Activated T-helper 1 cell treated with anti-CD3 and anti-CD28 coated beads, Interleukin-12 subunit alpha, Interleukin-12 subunit beta, Interleukin-2, Interleukin-4 antibody, amounts not matched to agents 30 ng/mL and 10 ng/mL and 1 ng/mL, durations not matched to agents 14 hours and 24 hours and 36 hours (primary cell): ENCODE measurements around the gene PKN1. TPM values are rescaled to one million over a fixed set of nuclear protein-coding genes. Genes with fewer than 3 reads are reported as not detected.
"Not testable (repeated sequence)": the region's sequence is repeated elsewhere in the genome, so short reads cannot be mapped to it uniquely, and the experiment has no call there.

ENCODE experiments used
- DNase-seq: peaks from one replicate; pipeline ENCODE4 v3.0.0; 2021; ENCODE audit warnings: low spot score
- H3K27ac Mint-ChIP-seq: one replicate; pipeline ENCODE4 v1.8.0; 2021; ENCODE audit warnings: mild to moderate bottlenecking, mixed read lengths
- H3K27me3 Mint-ChIP-seq: one replicate; pipeline ENCODE4 v1.8.0; 2022; ENCODE audit warnings: mild to moderate bottlenecking, moderate library complexity, mixed read lengths; ENCODE audit not compliant: insufficient read depth
- H3K36me3 Mint-ChIP-seq: one replicate; pipeline ENCODE4 v1.8.0; 2021; ENCODE audit warnings: low read depth, mixed read lengths
- H3K4me1 Mint-ChIP-seq: one replicate; pipeline ENCODE4 v1.8.0; 2021; ENCODE audit warnings: low read depth, mixed read lengths
- H3K4me3 Mint-ChIP-seq: one replicate; pipeline ENCODE4 v1.8.0; 2021; ENCODE audit warnings: mild to moderate bottlenecking, moderate library complexity, mixed read lengths
- H3K9me3 Mint-ChIP-seq: one replicate; pipeline ENCODE4 v1.8.0; 2021; ENCODE audit warnings: mixed read lengths
- intact Hi-C: fragments of 100-400 bp; cut with micrococcal nuclease; formaldehyde crosslinking; loops from one replicate; pipeline ENCODE4 v1.15.1; 2024
- total RNA-seq: library from RNA; stranded (reverse); gene quantifications from 2 replicates; pipeline ENCODE4 v1.2.3, GENCODE V29; 2022

The PKN1 gene
- total RNA-seq: 151 and 180 TPM in 2 replicates

DNA sequence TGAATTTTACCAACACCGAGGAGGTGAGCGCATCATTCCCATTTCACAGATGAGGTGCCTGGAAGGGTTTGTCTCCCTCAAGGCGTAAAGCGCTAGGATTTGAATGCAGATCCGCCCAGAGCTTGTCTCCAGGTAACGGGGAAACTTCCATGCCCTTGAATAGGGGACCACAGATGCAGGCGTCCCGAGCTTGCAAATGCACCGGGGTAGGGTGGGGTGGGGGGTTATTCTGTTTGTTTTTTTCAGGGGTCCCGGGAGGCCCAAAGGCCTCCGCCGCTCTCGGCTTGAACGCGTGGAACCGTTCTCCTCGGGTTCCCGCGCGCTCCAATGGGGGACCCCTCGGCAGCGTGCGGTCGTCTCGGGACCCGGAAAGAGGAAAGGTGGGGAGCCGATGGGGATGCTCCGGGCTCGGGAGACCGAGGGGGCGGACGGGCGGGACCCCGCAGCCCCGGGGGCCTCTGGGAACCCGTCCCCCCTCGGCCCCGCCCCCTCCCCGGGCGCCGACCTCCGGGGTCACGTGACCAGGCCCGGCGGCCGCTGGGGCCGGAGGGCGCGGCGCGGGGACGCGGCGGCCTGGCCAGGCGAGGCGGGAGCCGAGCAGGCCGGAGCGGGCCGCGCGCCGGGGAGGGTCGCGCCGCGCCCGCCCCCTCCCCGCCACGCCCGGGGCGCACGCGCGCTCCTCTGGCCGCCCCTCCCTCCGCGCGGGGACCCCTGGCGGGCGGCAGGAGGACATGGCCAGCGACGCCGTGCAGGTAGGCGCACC is at the start of gene PKN1:
PKN1 (plus strand) TSS at position 516 of the 763 bp plus-strand sequence; CDS start at position 732, 216 bp downstream.
- Mint-ChIP-seq H3K36me3 (peaks cover 3% of the 10 kb centered on the region), H3K4me3 (peak within 1 kb of the TSS; percentile 89), H3K9me3 (no peaks in the 10 kb centered on the region), H3K4me1 (peaks cover 37% of the 10 kb centered on the region), H3K27ac (peak within 1 kb of the TSS; percentile 81), H3K27me3 (peaks cover 12% of the 10 kb centered on the region)
- peak; percentile 47 for DNase-seq
- intact Hi-C loops: loop anchor here (1.0 kb wide), 5 partner anchors 7 to 53 kb away; partner anchors contain the start of gene DDX39A

DNA sequence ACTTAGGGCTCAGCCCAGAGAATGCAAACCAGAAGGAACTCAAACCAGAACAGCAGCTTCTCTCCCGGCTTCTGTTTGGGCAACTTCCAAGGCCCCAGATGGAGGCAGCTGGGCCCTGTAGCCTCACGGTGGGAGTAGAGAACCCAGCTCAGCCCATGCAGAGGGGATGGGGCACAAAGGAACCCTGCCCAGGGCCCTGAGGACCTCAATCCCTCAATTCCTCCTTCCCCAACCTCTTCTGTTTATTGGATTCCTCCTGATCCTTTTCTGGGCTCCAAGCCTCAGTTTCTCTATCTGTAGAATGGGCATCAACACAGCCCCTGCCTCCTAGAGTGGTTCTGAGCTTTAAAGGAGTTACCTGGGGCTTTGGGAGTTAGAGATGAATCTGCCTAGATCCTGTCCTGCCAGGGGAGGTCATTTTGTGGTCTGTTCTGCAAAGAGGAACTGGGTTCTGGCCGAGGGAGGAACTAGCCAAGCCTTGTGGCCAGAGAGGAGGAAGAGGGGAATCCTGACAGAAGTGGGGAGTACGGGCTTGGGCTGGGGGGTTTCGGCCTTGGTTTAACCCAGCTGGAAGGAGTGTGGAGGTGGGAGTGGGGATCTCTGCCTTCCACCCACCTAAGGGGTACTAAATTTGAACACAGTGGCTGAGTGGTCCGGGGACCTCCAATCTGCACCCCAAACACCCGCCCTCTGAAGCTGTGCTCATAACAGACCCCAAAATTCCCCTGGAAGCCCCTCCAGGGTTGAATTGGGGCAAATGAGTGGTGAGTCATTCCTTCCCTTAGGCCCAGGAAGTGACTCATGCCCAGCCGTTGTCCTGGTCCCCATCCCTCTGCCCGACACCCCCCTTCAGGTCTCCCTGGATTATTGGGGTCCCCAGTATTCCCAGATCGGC is 49.2 kb upstream of the PKN1 start:
- intact Hi-C loops: loop anchor here (1.0 to 5.0 kb wide), 6 partner anchors 22 to 547 kb away; partner anchors contain the start of gene DDX39A
- Mint-ChIP-seq H3K36me3 (peaks cover 23% of the 10 kb centered on the region), H3K4me1 (peaks cover 40% of the 10 kb centered on the region), H3K9me3 (no peaks in the 10 kb centered on the region), H3K27me3 (no peaks in the 10 kb centered on the region), H3K27ac (peak overlapping the region; percentile 98), H3K4me3 (peak overlapping the region; percentile 95)
- DNase-seq: peak; percentile 58

DNA sequence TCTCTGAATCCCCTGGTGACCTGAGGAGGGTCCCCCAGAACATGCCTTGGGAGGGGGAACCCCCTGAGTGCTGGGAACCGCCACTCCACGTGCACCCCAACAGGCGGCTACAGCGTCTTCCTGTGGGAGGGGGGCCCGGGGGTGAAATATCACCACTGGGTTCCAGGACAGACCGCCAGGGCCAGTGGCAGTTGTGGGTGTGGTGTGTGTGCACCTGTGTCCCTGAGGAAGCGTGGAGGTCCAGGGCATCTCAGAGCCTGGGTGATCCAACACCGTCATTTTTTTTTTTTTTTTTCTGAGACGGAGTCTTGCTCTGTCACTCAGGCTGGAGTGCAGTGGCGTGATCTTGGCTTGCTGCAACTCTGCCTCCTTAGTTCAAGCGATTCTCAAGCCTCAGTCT is 47.6 kb upstream of the PKN1 start:
- peak overlapping the region; percentile 98 for H3K27ac Mint-ChIP-seq
- DNase-seq: no peak
- intact Hi-C loops: loop anchor here (2.0 kb wide), 1 partner anchor 51 kb away; no protein-coding TSS in a partner anchor
- H3K36me3 Mint-ChIP-seq: peaks cover 28% of the 10 kb centered on the region
- no peaks in the 10 kb centered on the region for H3K9me3 Mint-ChIP-seq
- peaks cover 30% of the 10 kb centered on the region for H3K4me1 Mint-ChIP-seq
- H3K4me3 Mint-ChIP-seq: peak overlapping the region; percentile 95
- H3K27me3 Mint-ChIP-seq: no peaks in the 10 kb centered on the region

DNA sequence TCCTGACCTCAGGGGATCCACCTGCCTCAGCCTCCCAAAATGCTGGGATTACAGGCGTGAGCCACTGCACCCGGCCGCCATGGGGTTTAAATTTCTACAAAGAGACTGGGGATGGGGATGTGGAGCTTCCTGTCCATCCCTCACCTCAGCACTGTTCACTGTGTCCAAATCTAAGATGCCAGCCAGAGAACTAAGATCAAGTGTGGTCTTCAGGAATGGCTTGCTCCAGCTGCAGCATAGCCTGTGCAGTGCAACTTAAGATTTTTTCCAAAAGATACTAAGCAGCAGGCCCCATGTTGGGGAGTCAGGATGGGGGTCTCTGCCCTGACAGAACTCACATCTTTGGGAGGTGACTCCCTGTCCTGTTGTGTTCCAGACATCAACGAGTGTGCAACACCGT is 42.6 kb upstream of the PKN1 start:
- DNase-seq: no peak
- peaks cover 6% of the 10 kb centered on the region for H3K4me1 Mint-ChIP-seq
- H3K36me3 Mint-ChIP-seq: peaks cover 37% of the 10 kb centered on the region
- intact Hi-C loops: no loop called here
- H3K4me3 Mint-ChIP-seq: no peak overlapping the region
- no peaks in the 10 kb centered on the region for H3K27me3 Mint-ChIP-seq
- no peaks in the 10 kb centered on the region for H3K9me3 Mint-ChIP-seq
- peak overlapping the region; percentile 50 for H3K27ac Mint-ChIP-seq

DNA sequence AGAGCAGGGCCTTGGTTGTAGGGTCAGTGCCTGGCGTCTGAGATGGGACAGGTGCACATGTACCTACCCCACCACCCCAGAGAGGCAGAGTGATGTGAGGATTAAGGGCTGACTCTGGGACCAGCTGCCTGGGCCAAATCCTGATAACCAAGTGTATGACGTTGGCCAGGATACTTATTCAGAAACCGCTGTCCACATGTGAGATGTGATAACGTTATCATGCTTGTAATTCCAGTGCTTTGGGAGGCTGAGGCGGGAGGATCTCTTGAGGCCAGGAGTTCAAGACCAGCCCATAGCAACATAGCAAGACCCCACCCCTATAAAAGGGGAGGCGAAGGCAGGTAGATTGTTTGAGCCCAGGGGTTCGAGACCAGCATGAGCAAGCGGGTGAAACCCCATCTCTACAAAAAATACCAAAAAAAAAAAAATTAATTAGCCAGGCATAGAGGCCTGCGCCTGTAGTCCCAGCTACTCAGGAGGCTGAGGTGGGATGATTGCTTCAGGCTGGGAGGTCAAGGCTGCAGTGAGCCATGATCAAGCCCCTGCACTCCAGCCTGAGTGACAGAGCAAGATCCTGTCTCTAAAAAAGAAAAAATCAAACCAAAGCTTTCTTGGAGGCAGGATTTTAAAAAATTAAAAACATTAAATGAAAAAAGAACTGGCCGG is 41.8 kb upstream of the PKN1 start:
- Mint-ChIP-seq H3K4me3 (no peak overlapping the region), H3K27ac (peak overlapping the region; percentile 50), H3K4me1 (peaks cover 5% of the 10 kb centered on the region), H3K27me3 (no peaks in the 10 kb centered on the region), H3K36me3 (peaks cover 39% of the 10 kb centered on the region), H3K9me3 (no peaks in the 10 kb centered on the region)
- DNase-seq: no peak
- intact Hi-C loops: no loop called here

DNA sequence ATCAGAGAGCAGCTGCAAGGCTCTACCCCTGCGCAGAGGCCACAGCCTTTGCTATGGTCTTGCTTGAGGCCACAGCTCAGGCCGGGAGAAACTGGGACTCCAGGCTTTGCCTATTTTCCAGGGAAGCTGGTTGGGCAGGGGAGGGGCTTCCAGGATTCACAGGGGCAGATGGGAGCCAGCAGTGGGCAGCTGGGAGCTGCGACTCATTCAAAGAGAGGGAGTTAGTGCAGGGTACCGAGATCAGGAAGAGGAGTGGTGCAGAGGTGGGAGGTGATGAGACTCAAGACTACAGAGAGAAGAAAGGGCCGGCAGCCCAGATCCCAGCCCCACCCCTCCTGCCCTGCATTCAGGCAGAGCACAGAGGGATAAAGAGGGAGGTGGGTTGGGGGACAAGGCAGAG is 39.8 kb upstream of the PKN1 start:
- Mint-ChIP-seq H3K27ac (peak overlapping the region; percentile 40), H3K27me3 (no peaks in the 10 kb centered on the region), H3K4me3 (no peak overlapping the region), H3K36me3 (peaks cover 49% of the 10 kb centered on the region), H3K9me3 (no peaks in the 10 kb centered on the region), H3K4me1 (peaks cover 5% of the 10 kb centered on the region)
- no peak for DNase-seq
- intact Hi-C loops: no loop called here

DNA sequence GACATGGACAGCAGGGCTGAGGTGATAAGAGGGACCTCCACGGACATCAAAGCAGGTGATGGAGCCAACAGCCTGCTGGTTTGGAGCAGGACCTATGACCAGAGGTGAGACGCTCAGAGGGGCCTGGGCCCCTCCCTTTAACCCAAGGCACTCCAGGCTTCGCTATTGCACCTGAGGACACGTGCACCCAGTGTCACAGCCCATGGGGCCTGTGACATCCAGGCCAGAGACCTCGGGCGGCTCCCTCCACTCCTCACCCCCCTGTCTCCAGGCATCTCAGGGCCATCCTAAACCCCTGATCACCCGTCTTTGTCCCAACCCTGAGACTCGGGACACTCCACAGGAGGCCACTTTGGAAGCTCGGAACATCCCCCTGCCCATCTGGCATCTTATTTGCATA is 38.9 kb upstream of the PKN1 start:
- peaks cover 48% of the 10 kb centered on the region for H3K36me3 Mint-ChIP-seq
- DNase-seq: no peak
- H3K27ac Mint-ChIP-seq: no peak overlapping the region
- no peaks in the 10 kb centered on the region for H3K9me3 Mint-ChIP-seq
- no peaks in the 10 kb centered on the region for H3K27me3 Mint-ChIP-seq
- intact Hi-C loops: no loop called here
- no peaks in the 10 kb centered on the region for H3K4me1 Mint-ChIP-seq
- H3K4me3 Mint-ChIP-seq: no peak overlapping the region

DNA sequence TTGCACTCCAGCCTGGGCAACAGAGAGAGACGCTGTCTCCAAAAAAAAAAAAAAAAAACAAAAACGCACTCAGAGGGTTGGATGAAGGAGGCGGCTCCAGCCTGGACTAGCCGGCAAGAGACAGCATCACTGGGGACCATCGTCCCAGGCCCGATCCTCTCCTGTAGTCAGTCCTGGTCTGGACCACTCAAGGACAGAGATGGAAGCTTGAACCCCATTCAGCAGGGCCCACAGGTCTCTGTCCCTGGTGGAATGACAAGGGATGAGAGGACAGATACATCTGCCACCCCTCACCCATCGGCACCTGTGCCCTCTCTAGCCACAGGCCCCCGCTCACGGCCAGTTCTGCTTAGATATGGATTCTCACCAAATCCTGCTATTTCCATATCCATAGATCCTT is 37.8 kb upstream of the PKN1 start:
- peaks cover 44% of the 10 kb centered on the region for H3K36me3 Mint-ChIP-seq
- no peak for DNase-seq
- no peak overlapping the region for H3K4me3 Mint-ChIP-seq
- no peaks in the 10 kb centered on the region for H3K9me3 Mint-ChIP-seq
- H3K27ac Mint-ChIP-seq: no peak overlapping the region
- intact Hi-C loops: no loop called here
- no peaks in the 10 kb centered on the region for H3K27me3 Mint-ChIP-seq
- H3K4me1 Mint-ChIP-seq: no peaks in the 10 kb centered on the region

DNA sequence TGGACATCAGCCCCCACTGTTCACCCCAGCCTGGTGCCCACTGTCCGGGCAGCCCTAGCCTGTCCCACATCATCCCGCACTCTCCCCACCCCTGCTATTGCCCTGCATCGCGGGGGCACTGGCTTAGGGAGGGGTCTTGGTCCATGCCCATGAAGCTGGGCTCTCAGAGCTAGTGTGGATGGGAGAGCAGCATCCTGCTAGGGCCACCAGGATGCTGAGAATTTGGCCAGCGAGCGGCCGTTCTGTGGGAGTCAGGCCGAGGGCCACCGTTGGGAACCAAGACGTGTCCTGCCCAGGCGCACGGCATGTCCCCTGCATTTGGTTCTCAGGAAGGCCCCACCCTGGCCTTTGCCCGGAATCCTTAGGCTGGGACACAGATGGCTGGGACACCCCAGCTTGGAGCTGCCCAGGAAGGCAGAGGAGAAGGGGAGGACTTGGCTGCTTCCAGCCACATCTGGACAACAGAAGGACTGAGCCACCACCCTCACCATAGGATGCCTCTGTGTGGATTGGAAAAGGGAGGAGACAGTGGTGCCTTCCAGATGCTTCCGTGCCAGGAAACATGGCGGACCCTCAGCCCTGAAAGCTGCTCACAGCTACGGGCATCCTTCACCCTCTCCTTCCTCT is 37.3 kb upstream of the PKN1 start:
- Mint-ChIP-seq H3K27ac (no peak overlapping the region), H3K4me3 (no peak overlapping the region), H3K36me3 (peaks cover 42% of the 10 kb centered on the region), H3K9me3 (no peaks in the 10 kb centered on the region), H3K27me3 (no peaks in the 10 kb centered on the region), H3K4me1 (no peaks in the 10 kb centered on the region)
- intact Hi-C loops: no loop called here
- no peak for DNase-seq

DNA sequence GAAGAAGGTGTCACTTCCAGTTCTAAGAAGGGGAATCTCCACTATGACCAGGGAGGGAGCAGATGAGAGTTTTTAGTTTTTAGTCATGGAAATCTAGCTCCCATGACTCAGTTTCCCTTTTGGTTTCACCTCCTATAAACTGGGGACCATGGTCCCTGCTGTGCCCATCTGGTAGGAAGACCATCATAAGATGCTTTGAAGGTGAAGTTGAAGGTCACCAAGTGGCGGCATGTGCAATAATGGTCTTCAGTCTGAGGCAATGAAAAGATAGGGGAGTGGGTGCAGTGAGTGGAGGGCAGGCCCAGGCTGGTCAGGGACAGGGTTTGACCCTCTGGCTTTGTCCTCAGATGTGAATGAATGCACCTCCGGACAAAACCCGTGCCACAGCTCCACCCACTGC is 36.4 kb upstream of the PKN1 start:
- intact Hi-C loops, H3K9me3 Mint-ChIP-seq, DNase-seq, H3K4me1 Mint-ChIP-seq, H3K27me3 Mint-ChIP-seq, H3K4me3 Mint-ChIP-seq: not testable (repeated sequence)
- Mint-ChIP-seq H3K36me3 (peaks cover 44% of the 10 kb centered on the region), H3K27ac (peak overlapping the region; percentile 34)

DNA sequence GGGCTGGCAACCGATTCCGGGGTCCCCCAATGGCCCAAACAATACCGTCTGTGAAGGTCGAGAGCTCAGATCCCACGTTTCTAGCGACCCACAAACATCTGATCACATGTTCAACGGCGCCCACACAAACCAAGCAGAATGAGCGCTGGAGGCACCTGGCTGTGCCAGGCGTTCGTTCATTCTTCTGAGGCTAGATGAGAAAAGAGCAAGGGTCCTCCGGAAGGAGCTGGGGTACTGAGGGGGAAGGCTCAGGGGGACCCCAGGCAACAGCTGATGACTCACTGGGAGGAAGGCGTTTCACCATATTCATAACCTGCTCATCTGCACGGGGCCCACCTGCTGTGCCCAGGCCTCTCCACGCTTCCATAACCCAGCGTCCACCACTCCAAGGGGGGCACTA is 35.9 kb upstream of the PKN1 start:
- intact Hi-C loops, H3K4me1 Mint-ChIP-seq, H3K9me3 Mint-ChIP-seq, H3K4me3 Mint-ChIP-seq, H3K27me3 Mint-ChIP-seq, DNase-seq: not testable (repeated sequence)
- H3K36me3 Mint-ChIP-seq: peaks cover 46% of the 10 kb centered on the region
- H3K27ac Mint-ChIP-seq: peak overlapping the region; percentile 68

DNA sequence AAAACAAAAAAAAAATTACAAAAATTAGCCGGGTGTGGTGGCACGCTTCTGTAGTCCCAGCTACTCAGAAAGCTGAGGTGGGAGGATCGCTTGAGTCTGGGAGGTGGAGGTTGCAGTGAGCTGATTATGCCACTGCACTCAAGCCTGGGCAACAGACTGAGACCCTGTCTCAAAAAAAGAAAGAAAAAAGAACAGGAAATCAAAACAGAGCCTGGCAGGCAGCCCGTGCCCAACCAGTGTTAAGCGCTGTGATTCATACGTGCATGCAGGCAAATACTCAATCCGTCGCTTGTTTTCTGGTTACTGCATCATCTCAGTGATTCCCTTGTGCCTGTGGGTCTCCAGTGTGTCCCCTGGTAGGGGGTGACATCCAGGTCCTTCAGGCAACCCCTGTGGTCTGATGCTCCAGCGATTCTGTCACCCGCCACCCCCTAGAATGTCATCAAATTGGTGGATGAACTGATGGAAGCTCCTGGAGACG is 32.1 kb upstream of the PKN1 start:
- H3K9me3 Mint-ChIP-seq: no peaks in the 10 kb centered on the region
- H3K27ac Mint-ChIP-seq: peak overlapping the region; percentile 52
- DNase-seq: no peak
- H3K4me3 Mint-ChIP-seq: no peak overlapping the region
- H3K36me3 Mint-ChIP-seq: peaks cover 51% of the 10 kb centered on the region
- intact Hi-C loops: no loop called here
- H3K27me3 Mint-ChIP-seq: no peaks in the 10 kb centered on the region
- no peaks in the 10 kb centered on the region for H3K4me1 Mint-ChIP-seq
